Dedifferentiated amniotic fluid mesenchymal stem cell (primary cell): ENCODE measurements around the gene SH3PXD2A.

Experiments
- DNase-seq: peaks from one replicate; pipeline ENCODE4 v3.0.0-alpha.2; 2016; ENCODE audit errors: extremely low spot score

Gene SH3PXD2A

GRCh38 chr10:103582331-103583123 is 272.8 kb downstream of the SH3PXD2A start:
- no peak for DNase-seq

GRCh38 chr10:103581499-103581898 is 273.9 kb downstream of the SH3PXD2A start:
- no peak for DNase-seq

GRCh38 chr10:103580430-103580829 is 274.9 kb downstream of the SH3PXD2A start:
- DNase-seq = no peak

- DNase-seq = no peak
These were observed 275.4 kb downstream of the SH3PXD2A start for GRCh38 chr10:103580011-103580410.

GRCh38 chr10:103578782-103579382 is 276.5 kb downstream of the SH3PXD2A start:
- DNase-seq = no peak

DNA sequence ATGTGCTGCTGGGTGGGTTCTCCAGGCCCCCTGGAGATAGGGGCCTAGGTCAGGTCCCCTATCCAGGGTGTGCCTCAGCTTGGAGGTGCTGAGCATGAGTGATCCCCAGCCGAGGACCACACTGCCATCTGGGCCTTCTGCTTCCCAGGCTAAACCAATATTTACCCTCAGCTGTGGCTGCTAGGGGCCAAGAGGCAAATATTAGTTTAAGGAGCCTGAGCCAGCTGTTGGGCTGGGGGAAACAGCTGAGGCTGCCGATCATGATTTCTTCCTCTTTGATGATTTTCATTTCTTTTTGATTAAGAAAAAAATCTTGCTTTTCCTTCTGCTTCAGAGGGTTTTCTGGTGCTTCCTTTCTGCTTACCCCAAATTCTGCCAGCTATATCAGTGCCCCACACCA is 278.5 kb downstream of the SH3PXD2A start:
- DNase-seq = no peak

DNA sequence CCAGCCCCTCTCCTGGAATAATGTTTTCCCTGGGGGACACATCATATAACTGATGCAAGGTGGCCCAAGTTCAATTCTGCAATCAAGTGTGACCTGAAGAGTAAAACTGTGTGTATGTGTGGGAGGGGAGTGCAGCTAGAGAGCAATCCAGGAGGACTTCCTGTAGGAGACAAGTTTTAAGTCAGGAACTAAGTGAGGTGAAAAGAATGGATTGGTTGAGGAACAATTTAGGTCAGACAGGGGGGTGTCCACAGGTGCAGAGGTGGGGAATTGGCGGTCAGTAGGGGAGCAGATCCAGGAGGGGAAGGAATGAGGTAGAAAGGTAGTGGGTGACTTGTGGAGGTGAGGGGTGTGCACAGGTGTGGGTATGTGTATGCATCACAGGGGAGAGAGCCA is 279.3 kb downstream of the SH3PXD2A start:
- no peak for DNase-seq

DNA sequence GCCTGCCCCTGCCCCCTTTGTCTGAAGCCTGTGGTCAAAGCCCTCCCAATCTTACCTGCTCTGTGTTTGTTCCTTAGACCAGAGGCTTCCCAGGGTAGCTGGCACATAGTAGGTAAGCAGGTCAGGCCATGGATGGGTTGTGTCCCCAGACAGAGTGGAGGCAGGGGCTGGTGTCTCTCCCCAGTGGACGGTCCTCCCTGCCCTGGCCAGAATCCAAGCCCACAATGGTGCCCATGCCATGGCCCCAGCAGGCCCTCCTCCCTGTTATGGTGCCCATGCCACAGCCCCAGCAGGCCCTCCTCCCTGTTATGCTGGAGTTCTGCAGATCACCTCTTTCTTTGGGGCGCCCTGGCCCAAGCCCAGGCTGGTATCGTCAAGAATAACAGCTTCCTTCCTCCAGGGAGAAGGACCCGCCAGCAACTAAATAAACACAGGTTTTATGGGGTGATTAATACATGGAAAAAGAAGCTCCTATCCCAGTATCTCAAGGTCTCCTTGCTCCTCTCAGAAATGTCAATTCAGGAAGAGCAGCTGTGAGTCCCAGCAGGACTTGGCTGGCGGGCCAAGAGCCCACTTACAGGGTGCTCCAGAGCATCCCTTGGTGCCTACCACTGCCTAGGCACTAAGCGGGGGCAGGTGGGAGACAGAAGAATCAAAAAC is 279.8 kb downstream of the SH3PXD2A start:
- DNase-seq = no peak

GRCh38 chr10:103574097-103575061 is 281.0 kb downstream of the SH3PXD2A start:
- no peak for DNase-seq

DNA sequence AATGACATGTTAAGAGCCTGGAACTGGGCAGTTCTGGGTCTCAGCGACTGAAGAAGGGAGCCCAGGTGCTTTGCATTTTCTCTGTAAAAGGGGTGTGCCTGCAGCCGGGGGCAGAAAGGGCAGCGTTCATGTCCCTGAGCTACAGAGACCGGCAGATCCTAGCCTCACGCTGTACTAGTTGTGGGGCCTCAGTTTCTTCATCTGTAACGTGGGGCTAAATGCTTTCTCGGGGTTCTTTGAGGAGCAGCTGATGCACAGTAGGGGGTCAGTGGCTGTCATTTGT is 282.2 kb downstream of the SH3PXD2A start:
- DNase-seq = no peak

DNA sequence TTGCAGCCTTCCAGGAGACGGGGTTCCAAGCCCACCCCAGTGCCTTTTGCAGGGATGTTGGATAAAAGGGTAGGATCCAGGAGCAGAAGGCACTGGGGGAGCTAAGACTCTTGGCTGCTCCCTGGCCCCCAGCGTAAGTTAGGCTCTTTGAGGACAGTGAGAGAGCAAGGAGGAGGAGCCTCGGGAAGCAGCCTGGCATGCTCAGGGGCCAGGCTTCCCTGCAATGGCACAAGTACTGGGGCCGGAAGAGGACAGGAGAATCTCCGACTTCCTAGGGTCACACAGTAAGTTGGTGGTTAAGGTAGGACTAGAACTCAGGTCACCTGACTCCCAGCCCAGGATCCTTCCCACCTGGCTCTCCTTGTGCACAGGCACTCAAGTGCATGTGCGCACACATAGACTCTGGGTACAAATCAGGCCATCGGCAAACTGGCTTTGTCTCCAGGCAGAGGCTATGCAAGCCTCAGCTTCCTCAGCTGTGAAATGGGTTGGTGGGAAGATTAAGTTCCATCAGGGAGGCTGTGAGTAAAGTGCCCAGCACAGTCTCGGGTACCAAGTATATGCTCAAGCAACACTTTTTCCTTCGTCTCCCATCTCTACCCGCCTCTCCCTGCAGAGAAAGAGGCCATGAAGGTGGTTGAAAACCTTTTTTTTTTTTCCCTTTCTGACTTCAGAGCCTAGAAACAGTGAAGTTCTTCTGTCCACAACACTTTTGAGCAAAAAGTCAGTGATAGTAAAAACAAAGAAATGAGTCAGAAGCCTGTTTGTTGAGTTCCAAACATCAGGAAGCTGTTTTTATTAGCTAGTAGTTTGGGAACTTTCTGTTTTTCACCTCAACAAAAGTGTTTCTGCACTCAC is 282.8 kb downstream of the SH3PXD2A start:
- no peak for DNase-seq

DNA sequence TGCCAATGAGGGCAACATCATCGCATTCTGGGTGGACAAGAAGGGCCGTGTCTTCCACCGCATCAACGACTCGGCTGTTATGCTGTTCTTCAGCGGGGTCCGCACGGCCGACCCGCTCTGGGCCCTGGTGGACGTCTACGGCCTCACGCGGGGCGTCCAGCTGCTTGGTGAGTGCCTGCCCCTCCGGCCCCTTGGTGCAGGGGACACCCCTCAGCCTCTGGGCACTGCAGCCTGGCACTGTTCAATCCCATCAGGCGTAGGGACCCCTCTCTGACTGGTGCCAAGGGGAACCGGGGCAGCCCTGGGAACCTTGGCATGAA is 283.8 kb downstream of the SH3PXD2A start:
- DNase-seq = no peak

- DNase-seq = no peak
These were observed 284.3 kb downstream of the SH3PXD2A start for GRCh38 chr10:103570844-103571655.

DNA sequence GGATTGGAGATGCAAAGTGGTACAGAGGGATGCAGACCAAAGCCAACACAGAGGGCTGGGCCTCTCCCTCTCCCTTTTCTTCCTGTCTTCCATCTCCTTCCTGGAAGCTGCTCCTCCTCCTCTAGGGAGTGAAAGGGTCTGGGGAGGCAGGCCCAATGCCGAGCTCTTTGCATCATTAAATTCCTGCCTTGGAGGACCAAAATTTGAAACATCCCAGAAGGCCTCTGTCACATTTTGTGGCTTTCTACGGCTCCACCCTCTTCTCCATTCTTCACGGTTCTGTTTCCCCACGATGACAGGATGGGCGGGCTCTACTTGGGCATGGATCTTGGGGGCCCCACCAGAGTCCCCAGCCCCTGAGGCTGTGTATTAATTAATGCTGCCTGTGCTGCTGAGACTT is 285.5 kb downstream of the SH3PXD2A start:
- no peak for DNase-seq

DNA sequence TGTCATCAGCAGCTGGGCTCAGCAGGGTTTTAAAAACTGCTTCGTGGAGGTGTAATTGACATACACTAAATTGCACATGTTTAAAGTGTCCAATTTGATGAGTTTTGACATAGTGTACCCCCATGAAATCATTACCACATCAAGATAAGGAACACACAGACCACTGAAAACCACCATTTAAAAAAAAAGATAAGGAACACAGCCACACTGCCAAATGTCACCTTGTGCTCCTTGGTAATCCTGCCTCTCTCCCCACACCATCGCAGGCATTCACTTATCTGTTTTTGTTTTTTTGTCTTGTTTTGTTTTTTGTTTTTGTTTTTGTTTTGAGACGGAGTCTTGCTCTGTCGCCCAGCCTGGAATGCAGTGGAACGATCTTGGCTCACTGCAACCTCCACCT is 286.9 kb downstream of the SH3PXD2A start:
- no peak for DNase-seq

GRCh38 chr10:103566536-103566935 is 288.8 kb downstream of the SH3PXD2A start:
- DNase-seq = no peak

DNA sequence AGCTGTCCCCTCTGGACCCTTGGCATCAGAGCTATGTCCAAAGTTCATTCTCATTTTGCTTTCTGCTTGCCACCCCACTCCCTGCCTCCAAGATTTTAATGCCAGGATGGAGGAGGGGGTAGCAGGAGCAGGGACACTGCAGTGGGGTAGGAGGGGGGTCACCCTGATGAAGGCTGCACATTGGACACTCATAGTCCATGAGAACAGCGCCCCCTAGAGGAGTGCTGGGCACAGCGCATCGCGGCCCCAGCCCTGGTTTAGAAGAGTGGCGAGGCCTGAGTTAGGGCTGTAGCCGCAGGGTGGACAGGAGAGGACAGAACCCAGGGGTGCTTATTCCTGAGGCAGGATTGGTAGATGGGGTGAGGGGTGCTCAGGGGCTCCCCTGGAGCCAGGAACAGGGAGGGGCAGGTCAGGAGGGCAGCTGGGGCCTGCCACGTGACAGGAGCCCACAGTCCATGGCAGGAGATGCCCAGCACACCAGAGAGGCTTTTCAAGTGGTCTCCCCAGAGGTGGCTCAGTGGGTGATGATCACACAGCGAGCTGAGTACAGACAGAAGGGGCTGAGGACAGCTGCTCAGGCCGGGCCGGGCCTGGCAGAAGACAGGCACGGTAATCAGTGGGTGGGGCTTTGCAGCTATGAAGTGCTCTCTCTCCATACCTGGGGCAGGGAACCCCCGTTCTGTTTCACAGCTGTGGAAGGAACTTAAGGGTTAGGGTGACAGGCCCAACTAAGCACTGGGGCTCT is 290.4 kb downstream of the SH3PXD2A start:
- DNase-seq = no peak

- DNase-seq = no peak
These were observed 291.3 kb downstream of the SH3PXD2A start for GRCh38 chr10:103564116-103564501.

GRCh38 chr10:103563231-103564115 is 291.9 kb downstream of the SH3PXD2A start:
- DNase-seq = no peak
